Kidney epithelial cell (primary cell): ENCODE results near the gene CERS4. TPM values are rescaled to one million over a fixed set of nuclear protein-coding genes. Genes with fewer than 3 reads are reported as not detected.

Source experiments
- DNase-seq: peaks from one replicate; pipeline ENCODE4 v3.0.0-alpha.2; 2010; ENCODE audit warnings: low read depth
- H3K27me3 ChIP-seq: 2 replicates; pipeline ENCODE4 v1.6.0; 2011; ENCODE audit warnings: low read length; ENCODE audit not compliant: control insufficient read depth, insufficient read depth
- H3K36me3 ChIP-seq: 2 replicates; pipeline ENCODE4 v1.5.1; 2011; ENCODE audit warnings: low read length; ENCODE audit not compliant: control insufficient read depth, insufficient read depth
- H3K4me3 ChIP-seq: 2 replicates; pipeline ENCODE4 v1.5.1; 2011; ENCODE audit warnings: low read depth, mild to moderate bottlenecking, control low read depth, low read length
- total RNA-seq: library from RNA; depleted of rRNA; stranded (reverse); fragments of >200 nt; gene quantifications from 2 replicates; pipeline ENCODE4 v1.2.3, GENCODE V29; 2015
- TF ChIP-seq, protein P1 (sequence below): IDR thresholded peaks from 2 replicates; pipeline ENCODE4 v1.5.1; 2011; ENCODE audit warnings: mild to moderate bottlenecking, moderate library complexity, low read length, control low read depth, inconsistent platforms; ENCODE audit not compliant: insufficient read depth, poor library complexity, severe bottlenecking

The CERS4 gene
- total RNA-seq, 1 donor from 2014 or later: 49.8 TPM

DNA sequence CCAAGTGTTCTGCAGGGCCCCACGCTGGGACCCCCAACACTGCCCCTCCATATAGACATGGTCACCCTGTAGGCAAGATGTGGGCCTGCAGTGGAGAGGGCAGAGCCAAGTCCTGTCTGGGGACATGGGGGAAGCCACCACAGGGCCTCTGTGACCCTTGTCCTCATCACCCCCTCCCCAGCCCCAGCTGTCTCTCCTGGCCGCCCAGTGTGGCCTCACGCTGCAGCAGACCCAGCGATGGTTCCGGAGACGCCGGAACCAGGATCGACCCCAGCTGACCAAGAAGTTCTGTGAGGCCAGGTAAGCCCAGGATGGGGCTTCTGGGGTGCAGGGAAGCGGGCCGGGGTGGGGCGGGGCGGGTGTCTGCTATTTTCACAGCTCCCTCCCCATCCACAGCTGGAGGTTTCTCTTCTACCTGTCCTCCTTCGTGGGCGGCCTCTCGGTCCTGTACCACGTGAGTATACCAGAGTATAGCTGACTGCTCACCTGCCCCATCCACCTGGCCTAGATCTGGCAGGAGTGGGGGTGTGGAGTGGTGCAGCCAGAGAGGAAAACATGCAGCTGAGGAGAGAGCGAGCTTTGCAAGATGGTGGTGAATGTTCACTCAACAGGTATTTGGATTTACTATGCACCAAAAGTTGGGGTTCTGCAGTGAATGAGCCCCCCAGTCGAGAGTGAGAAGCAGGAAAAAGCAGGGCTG, 46.4 kb downstream of the CERS4 start:
- TF ChIP-seq, protein P1, sequence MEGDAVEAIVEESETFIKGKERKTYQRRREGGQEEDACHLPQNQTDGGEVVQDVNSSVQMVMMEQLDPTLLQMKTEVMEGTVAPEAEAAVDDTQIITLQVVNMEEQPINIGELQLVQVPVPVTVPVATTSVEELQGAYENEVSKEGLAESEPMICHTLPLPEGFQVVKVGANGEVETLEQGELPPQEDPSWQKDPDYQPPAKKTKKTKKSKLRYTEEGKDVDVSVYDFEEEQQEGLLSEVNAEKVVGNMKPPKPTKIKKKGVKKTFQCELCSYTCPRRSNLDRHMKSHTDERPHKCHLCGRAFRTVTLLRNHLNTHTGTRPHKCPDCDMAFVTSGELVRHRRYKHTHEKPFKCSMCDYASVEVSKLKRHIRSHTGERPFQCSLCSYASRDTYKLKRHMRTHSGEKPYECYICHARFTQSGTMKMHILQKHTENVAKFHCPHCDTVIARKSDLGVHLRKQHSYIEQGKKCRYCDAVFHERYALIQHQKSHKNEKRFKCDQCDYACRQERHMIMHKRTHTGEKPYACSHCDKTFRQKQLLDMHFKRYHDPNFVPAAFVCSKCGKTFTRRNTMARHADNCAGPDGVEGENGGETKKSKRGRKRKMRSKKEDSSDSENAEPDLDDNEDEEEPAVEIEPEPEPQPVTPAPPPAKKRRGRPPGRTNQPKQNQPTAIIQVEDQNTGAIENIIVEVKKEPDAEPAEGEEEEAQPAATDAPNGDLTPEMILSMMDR: no peak
- H3K4me3 ChIP-seq: no peak overlapping the region
- H3K36me3 ChIP-seq: no peaks in the 10 kb centered on the region
- no peak for DNase-seq
- no peaks in the 10 kb centered on the region for H3K27me3 ChIP-seq

DNA sequence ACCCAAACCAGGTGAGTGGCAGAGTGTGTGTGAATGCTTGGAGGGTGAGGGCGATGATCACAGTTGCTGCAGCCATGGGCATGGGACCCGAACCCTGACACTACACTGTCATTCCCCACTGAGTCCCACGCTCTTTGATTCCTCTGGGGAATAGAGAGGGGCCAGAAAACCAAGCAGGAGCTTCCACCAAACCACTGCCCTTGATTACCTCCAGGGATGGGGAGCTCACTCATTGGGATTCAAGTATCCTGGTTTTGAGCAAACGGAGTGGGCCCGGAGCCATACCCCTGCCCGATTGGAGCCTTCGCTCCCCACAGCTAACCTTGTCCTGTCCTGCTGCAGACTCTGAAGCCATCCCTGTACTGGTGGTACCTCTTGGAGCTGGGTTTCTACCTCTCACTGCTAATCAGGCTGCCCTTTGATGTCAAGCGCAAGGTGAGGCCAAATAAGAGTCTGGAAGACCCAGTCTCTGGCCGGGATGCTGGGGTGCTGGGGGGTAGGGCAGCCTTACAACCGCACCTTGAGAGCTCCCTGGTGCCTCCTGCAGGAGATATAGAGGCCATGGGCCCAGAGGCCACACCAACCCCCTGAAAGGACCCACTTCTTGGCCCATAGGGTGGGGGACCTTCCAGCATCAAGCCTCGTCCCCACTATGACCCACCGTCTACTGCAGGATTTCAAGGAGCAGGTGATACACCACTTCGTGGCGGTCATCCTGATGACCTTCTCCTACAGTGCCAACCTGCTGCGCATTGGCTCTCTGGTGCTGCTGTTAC, 47.3 kb downstream of the CERS4 start:
- Histone ChIP-seq H3K36me3 (no peaks in the 10 kb centered on the region), H3K4me3 (no peak overlapping the region), H3K27me3 (no peaks in the 10 kb centered on the region)
- TF ChIP-seq, protein P1: no peak
- no peak for DNase-seq

DNA sequence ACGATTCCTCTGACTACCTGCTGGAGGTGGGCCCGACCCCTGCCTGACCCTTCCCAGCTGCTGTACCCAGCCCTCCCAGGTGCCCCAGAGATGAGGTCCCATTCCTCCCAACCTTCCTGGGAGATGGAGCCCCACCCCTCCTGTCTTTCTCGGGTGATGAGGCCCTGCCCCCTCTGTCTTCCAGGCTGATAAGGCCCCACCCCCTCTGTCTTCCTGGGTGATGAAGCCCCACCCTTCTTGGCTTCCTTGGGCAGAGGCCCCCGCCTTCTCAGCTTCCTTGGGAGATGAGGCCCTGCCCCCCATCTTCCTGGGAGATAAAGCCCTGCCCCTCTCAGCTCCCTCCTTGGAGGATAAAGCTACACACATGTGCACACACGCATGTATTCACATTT, 47.9 kb downstream of the CERS4 start:
- Histone ChIP-seq H3K36me3 (no peaks in the 10 kb centered on the region), H3K4me3 (no peak overlapping the region), H3K27me3 (no peaks in the 10 kb centered on the region)
- no peak for DNase-seq
- TF ChIP-seq, protein P1: no peak

DNA sequence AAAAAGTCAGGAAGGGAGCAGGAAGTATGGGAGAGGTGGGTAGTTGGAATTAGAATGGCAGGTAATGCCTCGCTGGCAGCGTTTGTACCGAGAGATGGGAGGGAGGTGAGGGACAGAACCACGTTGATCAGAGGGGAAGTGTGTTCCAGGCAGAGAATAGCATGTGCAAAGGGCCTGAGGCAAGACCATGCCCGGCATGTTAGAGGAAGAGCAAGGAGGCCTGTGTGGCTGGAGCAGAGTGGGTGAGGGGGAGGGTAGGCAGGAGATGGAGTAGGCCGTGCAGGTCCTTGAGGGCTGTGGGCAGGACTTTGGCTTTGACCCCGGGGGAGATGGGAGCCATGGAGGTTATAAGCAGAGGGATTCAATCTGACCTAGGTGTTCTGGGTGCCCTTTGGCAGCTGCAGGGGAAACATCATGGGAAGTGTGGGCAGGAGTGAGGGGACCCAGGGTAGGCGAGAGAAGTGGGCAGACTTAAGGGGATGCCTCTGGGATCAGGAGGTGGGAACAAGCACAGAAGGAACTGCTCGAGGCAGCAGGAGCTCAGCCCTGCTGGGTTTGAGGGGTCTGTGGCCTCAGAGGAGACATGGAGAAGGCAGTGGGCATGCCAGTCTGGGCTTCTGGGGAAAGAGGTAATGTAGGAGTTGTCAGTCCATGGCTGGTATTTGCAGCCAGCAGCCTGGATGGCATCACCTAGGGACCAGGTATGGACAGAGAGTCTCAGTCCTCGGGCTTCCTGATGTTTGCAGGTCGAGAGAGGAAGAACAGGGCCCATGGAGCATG, 50.2 kb downstream of the CERS4 start:
- no peaks in the 10 kb centered on the region for H3K36me3 ChIP-seq
- no peak overlapping the region for H3K4me3 ChIP-seq
- H3K27me3 ChIP-seq: no peaks in the 10 kb centered on the region
- DNase-seq: no peak
- TF ChIP-seq, protein P1: no peak

DNA sequence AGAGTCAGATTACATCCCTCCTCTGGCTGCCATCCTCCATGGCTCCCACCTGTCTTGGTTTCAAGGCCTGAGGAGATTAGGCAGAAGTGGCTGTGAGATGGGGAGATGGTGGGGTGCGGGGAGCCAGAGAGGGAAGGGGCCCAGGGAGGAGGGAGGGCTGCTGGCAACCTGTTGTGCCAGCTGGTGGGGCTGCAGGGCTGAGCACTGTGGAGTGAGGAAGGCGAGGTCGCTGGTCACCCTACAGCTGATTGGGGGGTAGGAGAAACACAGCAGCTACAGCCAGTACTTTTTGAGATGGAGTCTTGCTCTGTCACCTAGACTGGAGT, 50.7 kb downstream of the CERS4 start:
- TF ChIP-seq, protein P1: no peak
- no peak for DNase-seq
- H3K36me3 ChIP-seq: no peaks in the 10 kb centered on the region

More for the DNA sequence above, 50.7 kb downstream of the CERS4 start:
- no peaks in the 10 kb centered on the region for H3K27me3 ChIP-seq
- no peak overlapping the region for H3K4me3 ChIP-seq
